Colonic mucosa (tissue), 4 donors: Measurements from ENCODE around the gene PRRX2. TPM values are rescaled to one million over a fixed set of nuclear protein-coding genes. Genes with fewer than 3 reads are reported as not detected.
"Not testable (repeated sequence)": the region's sequence is repeated elsewhere in the genome, so short reads cannot be mapped to it uniquely, and the experiment has no call there.

Source experiments
- DNase-seq: peaks from one replicate; pipeline ENCODE4 v3.0.0-alpha.2; 2020
- H3K27ac ChIP-seq: fragments of 200-600 bp; one replicate; pipeline ENCODE4 v1.8.0; 2021
- H3K27me3 ChIP-seq: fragments of 200-600 bp; one replicate; pipeline ENCODE4 v1.8.0; 2021
- H3K36me3 ChIP-seq: fragments of 200-600 bp; one replicate; pipeline ENCODE4 v1.8.0; 2021
- H3K4me1 ChIP-seq: fragments of 200-600 bp; one replicate; pipeline ENCODE4 v1.8.0; 2021; ENCODE audit warnings: mild to moderate bottlenecking
- H3K4me3 ChIP-seq: fragments of 200-600 bp; one replicate; pipeline ENCODE4 v1.8.0; 2021
- H3K9ac ChIP-seq, 2 donors: one replicate each; pipeline ENCODE4 v1.7.0; 2013; ENCODE audit warnings: control low read depth in 2 of 2, low read depth in 2 of 2, low read length in 2 of 2
- H3K9me3 ChIP-seq: fragments of 200-600 bp; one replicate; pipeline ENCODE4 v1.8.0; 2021
- intact Hi-C: fragments of 100-400 bp; cut with DNase I; formaldehyde crosslinking; loops from one replicate; pipeline ENCODE4 v1.14.1; 2022
- total RNA-seq, 2 donors: library from RNA; stranded (reverse); fragmentation: NEBNext Ultra II Directional in 1 of 2; extraction: Animal tissue kit (Norgen Biotek cat#: 25700) in 1 of 2; gene quantifications; one replicate each; pipeline ENCODE4 v1.2.1, GENCODE V29; 2021
- TF ChIP-seq, protein P1 (sequence below): fragments of 200-600 bp; IDR thresholded peaks from one replicate; pipeline ENCODE4 v1.8.0; 2022; ENCODE audit warnings: antibody characterized with exemption, mild to moderate bottlenecking
- donor health status: healthy.
- donor health status: DM: no; HTN: no; CAD: no.
- donor health status: DM: no; HTN: no; CAD: no.

The PRRX2 gene
- total RNA-seq, 2 donors from 2014 or later, result 0.64 to 0.85 TPM

DNA sequence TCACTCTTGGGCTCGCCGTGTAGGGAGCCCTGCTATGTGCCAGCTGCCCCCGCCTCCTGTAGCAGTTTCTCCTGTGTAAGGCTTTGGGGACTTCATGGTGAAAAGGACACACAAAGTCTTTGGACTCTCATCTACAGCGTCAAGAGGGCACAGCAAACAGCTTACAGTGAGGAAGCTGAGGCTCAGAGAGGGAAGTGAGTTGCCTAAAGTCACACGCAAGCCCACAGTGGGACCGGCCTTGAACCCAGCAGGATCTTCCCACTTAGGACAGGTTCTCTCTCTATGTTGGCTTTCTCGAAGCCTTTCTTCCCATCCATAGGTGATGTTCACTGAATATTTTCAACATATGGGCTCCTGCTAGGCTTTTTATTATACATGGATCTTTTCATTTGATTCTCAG is 9.8 kb upstream of the PRRX2 start:
- H3K36me3 ChIP-seq, result no peaks in the 10 kb centered on the region
- no peaks in the 10 kb centered on the region for H3K27me3 ChIP-seq
- H3K4me1 ChIP-seq, result no peaks in the 10 kb centered on the region
- DNase-seq, result no peak
- no peak overlapping the region for H3K27ac ChIP-seq
- intact Hi-C loops, result no loop called here
- TF ChIP-seq, protein P1, sequence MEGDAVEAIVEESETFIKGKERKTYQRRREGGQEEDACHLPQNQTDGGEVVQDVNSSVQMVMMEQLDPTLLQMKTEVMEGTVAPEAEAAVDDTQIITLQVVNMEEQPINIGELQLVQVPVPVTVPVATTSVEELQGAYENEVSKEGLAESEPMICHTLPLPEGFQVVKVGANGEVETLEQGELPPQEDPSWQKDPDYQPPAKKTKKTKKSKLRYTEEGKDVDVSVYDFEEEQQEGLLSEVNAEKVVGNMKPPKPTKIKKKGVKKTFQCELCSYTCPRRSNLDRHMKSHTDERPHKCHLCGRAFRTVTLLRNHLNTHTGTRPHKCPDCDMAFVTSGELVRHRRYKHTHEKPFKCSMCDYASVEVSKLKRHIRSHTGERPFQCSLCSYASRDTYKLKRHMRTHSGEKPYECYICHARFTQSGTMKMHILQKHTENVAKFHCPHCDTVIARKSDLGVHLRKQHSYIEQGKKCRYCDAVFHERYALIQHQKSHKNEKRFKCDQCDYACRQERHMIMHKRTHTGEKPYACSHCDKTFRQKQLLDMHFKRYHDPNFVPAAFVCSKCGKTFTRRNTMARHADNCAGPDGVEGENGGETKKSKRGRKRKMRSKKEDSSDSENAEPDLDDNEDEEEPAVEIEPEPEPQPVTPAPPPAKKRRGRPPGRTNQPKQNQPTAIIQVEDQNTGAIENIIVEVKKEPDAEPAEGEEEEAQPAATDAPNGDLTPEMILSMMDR, result no peak
- no peak overlapping the region for H3K9ac ChIP-seq
- H3K4me3 ChIP-seq, result no peak overlapping the region
- H3K9me3 ChIP-seq, result no peaks in the 10 kb centered on the region

DNA sequence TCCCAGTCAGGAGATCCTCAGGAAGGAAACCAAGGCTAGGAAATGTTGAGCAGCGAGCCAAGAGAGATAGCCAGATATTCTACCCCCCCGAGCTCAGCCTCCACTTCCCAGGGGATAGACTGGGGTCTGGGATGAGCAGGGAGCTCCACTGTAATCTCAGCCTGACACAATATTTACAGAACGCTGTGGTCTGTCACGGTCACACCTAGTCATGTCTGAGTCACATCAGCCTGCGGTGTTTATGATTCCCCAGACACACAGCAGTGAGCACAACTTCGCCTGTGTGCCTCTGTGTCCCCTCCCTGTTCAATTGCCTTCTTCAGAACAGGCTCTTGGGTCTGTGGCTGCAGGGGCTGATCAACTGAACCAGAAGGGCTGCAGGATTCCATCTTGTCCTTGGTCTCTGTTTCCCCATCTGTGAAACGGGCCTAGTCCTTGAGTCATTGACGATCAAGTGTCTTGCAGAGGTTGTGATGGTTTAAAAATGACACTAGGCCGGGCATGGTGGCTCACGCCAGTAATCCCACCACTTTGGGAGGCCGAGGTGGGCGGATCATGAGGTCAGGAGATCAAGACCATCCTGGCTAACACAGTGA is 8.6 kb upstream of the PRRX2 start:
- TF ChIP-seq, protein P1, result no peak
- Histone ChIP-seq H3K36me3 (no peaks in the 10 kb centered on the region), H3K27me3 (no peaks in the 10 kb centered on the region), H3K4me1 (no peaks in the 10 kb centered on the region), H3K27ac (no peak overlapping the region), H3K9me3 (no peaks in the 10 kb centered on the region), H3K9ac (no peak overlapping the region), H3K4me3 (no peak overlapping the region)
- no peak for DNase-seq
- intact Hi-C loops, result no loop called here

DNA sequence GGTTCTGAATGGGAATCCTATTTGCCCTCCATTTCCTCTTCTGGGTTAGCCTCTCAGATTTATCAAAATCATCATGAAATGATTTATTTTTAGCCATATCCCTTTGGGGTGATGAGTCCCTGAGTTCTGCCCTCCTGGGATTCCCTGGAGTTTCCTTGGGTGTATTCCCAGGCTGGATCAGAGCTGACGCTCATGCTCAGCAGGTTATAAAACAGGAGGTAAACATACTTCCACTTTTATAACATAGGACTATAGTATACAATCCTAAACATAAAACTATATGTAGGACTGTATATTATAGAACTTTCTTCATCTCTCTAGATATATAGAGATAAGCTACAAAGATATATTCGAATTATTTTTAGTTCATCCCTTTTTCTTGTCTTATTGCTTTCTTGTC is 4.4 kb upstream of the PRRX2 start:
- intact Hi-C loops, result no loop called here
- Histone ChIP-seq H3K27me3 (peaks cover 12% of the 10 kb centered on the region), H3K4me3 (no peak overlapping the region), H3K36me3 (no peaks in the 10 kb centered on the region), H3K9me3 (no peaks in the 10 kb centered on the region), H3K4me1 (peaks cover 4% of the 10 kb centered on the region), H3K9ac (no peak overlapping the region), H3K27ac (no peak overlapping the region)
- no peak for DNase-seq
- TF ChIP-seq, protein P1, result no peak

DNA sequence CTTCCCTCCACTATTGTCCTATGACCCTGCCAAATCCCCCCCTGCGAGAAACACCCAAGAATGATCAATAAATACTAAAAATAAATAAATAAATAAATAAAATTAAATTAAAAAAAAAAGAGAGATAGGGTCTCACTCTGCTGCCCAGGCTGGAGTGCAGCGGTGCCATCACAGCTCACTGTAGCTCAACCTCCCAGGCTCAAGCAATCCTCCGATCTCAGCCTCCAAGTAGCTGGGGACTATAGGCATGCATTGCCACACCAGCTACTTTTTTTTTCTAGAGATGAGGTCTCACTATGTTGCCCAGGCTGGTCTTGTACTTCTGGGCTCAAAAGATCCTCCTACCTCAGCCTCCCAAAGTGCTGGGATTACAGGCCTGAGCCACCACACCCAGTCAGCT is 3.2 kb upstream of the PRRX2 start:
- H3K9me3 ChIP-seq, DNase-seq, H3K27ac ChIP-seq, H3K36me3 ChIP-seq, H3K9ac ChIP-seq, intact Hi-C loops, H3K4me1 ChIP-seq, H3K4me3 ChIP-seq: not testable (repeated sequence)
- peaks cover 24% of the 10 kb centered on the region for H3K27me3 ChIP-seq

DNA sequence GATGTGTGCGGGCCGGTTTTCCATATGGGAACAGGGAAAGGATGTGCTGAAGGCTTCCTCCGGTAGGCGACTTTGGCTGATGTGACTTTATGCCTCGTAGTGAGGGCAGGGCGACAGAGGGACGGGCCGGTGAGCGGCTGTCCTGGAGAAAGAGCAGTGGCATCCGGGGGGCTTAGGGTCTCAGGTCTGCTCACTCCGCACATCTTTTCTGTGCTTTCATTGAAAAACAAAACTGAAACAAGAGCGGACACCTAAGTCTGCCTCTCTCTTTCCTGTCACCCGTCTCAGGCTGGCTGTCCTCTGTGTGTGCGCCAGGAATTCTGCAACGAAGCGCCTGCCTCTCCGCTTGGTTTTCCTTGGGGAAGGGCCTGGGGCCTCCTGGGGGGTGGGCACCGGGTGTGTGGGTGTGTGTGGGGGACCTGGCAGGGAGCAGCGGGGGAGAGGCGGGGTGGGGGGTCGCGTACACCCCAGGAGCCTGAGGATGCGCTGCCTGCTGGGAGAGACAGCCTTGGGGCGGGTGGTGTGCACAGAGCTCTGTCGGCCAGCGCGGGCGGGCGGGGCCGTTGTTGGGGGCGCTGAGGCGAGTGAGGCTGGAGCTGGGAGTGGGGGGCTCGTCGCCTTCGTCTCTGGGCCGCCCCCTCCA is 580 bp upstream of the PRRX2 start:
- Histone ChIP-seq H3K4me3 (peak overlapping the region; percentile 19), H3K9ac (no peak overlapping the region), H3K4me1 (peaks cover 4% of the 10 kb centered on the region), H3K27ac (no peak overlapping the region), H3K9me3 (no peaks in the 10 kb centered on the region), H3K36me3 (no peaks in the 10 kb centered on the region), H3K27me3 (peaks cover 24% of the 10 kb centered on the region)
- DNase-seq, result no peak
- intact Hi-C loops, result no loop called here
- TF ChIP-seq, protein P1, result no peak

DNA sequence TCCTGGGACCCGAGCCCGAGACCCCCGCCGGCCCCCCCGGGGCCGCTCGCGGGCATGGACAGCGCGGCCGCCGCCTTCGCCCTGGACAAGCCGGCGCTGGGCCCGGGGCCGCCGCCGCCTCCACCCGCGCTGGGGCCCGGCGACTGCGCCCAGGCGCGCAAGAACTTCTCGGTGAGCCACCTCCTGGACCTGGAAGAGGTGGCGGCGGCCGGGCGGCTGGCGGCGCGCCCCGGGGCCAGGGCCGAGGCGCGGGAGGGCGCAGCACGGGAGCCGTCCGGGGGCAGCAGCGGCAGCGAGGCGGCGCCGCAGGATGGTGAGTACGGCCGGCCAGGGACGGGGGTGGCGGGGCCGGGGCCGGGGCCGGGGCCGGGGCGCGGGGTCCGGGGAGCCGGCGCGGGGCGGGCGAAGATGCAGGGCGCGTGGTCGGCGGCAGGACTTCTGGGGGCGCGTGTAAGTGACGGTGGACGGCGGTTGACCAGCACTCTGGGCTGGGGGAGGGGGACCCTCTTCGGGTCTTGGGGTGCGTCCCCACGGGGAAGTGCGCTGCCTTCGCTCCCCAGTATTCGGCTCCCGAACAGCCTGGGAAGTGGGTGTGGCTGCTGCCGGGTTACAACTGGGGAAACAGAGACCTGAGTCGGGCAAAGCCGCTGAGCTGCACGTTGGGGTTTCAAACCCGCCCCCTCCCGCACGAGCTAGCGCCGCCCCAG is 520 bp downstream of the PRRX2 start:
- Histone ChIP-seq H3K9ac (no peak overlapping the region), H3K27ac (no peak overlapping the region), H3K9me3 (no peaks in the 10 kb centered on the region), H3K36me3 (no peaks in the 10 kb centered on the region), H3K27me3 (peaks cover 24% of the 10 kb centered on the region), H3K4me3 (peak overlapping the region; percentile 7), H3K4me1 (peaks cover 4% of the 10 kb centered on the region)
- TF ChIP-seq, protein P1, result no peak
- DNase-seq, result no peak
- intact Hi-C loops, result no loop called here
